Central memory CD4-positive, alpha-beta T cell (primary cell): Measurements from ENCODE around the gene C21orf58.
A peak's percentile ranks its signal among the peaks of the same experiment; 100 is the strongest.

ENCODE experiments used
- DNase-seq: peaks from one replicate; pipeline ENCODE4 v3.0.0; 2022

C21orf58 gene

DNA sequence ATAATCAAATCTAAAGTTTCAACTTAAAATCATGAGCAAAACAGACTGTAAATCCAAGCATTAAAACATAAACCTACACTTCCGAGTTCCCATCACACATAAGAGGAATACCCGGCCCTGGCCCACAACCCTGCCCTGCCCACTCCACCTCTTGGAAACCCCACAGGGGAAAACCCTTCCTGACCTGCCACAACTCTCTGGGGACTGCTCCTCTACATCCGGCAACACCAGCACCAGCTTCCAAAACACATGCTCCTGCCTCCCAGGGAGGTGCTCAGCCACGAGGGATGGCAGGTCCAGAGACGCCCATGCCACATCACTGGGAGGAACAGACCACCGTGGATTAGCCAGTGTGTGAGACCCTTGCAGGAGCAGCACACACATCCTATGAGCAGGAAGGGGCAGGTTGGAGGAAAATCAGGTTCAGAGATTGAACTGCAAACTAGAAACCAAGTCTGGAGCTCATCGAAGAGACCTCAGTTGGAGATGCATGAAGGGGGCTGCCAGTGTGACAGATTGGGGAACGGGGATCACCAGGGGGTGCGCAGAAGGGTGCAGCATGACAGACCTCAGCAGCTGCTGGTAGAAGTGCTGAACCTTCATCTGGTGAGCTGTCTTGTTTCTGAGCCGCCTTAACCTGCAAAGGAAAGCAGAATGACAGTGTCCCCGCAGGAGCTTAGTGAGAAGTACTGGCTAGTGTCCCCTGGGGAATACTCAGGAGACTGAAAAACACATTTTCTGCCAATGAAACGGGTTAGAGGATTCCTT lies 69.3 kb downstream of the C21orf58 start:
- no peak for DNase-seq

DNA sequence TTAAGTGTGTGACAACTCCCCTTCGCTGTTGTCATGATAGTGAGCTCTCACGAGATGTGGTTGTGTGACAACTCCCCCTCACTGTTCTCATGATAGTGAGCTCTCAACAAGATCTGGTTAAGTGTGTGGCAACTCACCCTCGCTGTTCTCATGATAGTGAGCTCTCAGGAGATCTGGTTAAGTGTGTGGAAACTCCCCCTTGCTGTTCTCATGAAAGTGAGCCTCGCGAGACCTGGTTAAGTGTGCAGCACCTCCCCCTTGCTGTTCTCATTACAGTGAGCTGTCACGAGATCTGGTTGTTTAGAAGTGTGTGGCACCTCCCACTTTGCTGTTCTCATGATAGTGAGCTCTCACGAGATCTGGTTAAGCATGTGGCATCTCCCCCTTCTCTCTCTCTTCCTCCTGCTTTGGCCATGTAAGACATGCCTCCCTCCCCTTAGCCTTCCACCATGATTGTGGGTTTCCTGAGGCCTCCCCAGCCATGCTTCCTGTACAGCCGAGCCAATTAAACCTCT lies 70.0 kb downstream of the C21orf58 start:
- peak; percentile 53 for DNase-seq

DNA sequence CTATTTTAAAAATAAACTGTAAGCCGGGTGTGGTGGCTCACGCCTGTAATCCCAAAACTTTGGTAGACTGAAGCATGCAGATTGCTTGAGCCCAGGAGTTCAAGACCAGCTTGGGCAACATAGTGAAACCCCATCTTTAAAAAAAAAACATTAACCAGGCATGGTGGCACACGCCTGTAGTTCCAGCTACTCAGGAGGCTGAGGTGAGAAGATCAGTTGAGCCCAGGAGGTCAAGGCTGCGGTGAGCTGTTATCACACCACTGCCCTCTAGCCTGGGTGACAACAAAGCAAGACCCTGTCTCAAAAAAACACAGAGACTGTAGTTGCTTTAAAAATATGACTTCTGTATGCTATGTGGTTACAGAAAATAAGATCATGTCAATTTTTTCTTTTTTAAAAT lies 70.8 kb downstream of the C21orf58 start:
- no peak for DNase-seq
